Activated CD4-positive, alpha-beta memory T cell treated with anti-CD3 and anti-CD28 coated beads for 36 hours (primary cell): ENCODE measurements around the gene FRRS1L. TPM values are rescaled to one million over a fixed set of nuclear protein-coding genes. Genes with fewer than 3 reads are reported as not detected.

Experiments used
- CTCF ChIA-PET: fragments of 350-600 bp; sonication (Branson Sonifier 250); formaldehyde crosslinking; loops from one replicate; lab custom pipeline; 2021; ENCODE audit warnings: antibody characterized with exemption, inconsistent platforms; lab: Charles Lee
- POLR2A ChIA-PET: fragments of 350-600 bp; sonication (Branson Sonifier 250); formaldehyde crosslinking; loops from one replicate; lab custom pipeline; 2021; ENCODE audit warnings: antibody characterized with exemption; lab: Charles Lee
- DNase-seq: peaks from one replicate; pipeline ENCODE4 v3.0.0-alpha.2; 2020
- H3K27ac Mint-ChIP-seq: one replicate; pipeline ENCODE4 v1.8.0; 2021; ENCODE audit warnings: mixed read lengths
- H3K27me3 Mint-ChIP-seq: one replicate; pipeline ENCODE4 v1.8.0; 2021; ENCODE audit warnings: mixed read lengths
- H3K36me3 Mint-ChIP-seq: one replicate; pipeline ENCODE4 v1.8.0; 2021; ENCODE audit warnings: mixed read lengths
- H3K4me1 Mint-ChIP-seq: one replicate; pipeline ENCODE4 v1.8.0; 2021; ENCODE audit warnings: low read depth, mixed read lengths
- H3K4me3 Mint-ChIP-seq: one replicate; pipeline ENCODE4 v1.8.0; 2021; ENCODE audit warnings: mild to moderate bottlenecking, mixed read lengths
- H3K9me3 Mint-ChIP-seq: one replicate; pipeline ENCODE4 v1.8.0; 2021; ENCODE audit warnings: mixed read lengths
- intact Hi-C: fragments of 100-400 bp; cut with micrococcal nuclease; formaldehyde crosslinking; loops from one replicate; pipeline ENCODE4 v1.15.1; 2023
- total RNA-seq, 2 experiments: library from RNA; stranded (reverse); gene quantifications; one replicate each; pipeline ENCODE4 v1.2.3, GENCODE V29; 2021

The FRRS1L gene
- total RNA-seq, 2 experiments from 2014 or later, result not detected

DNA sequence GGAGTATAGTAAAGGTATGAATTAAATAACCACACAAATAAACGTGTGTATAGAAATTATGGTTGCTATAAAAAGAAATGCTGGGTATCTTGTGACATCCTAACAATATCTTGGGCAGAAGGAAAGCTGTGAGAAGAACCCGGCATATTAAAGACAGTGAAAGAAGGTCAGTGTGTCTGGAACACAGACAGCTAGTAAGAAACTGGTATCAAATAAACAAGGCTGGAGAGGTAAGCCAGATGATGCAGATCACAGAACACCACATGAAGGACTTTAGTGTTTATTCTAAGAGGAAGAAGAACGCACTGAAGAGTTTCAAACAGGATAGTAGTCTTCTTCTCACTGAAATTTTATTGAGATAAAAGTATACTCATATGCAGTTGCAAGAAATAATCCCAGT lies 71.7 kb downstream of the FRRS1L start:
- Mint-ChIP-seq H3K36me3 (peaks cover 36% of the 10 kb centered on the region), H3K9me3 (no peaks in the 10 kb centered on the region), H3K4me3 (no peak overlapping the region), H3K4me1 (peaks cover 80% of the 10 kb centered on the region), H3K27ac (no peak overlapping the region), H3K27me3 (no peaks in the 10 kb centered on the region)
- intact Hi-C loops, result no loop called here
- CTCF ChIA-PET, result no interaction called here
- no peak for DNase-seq
- POLR2A ChIA-PET, result no interaction called here

- H3K27me3 Mint-ChIP-seq, result no peaks in the 10 kb centered on the region
- H3K27ac Mint-ChIP-seq, result no peak overlapping the region
- POLR2A ChIA-PET, result no interaction called here
- H3K4me1 Mint-ChIP-seq, result peaks cover 72% of the 10 kb centered on the region
- H3K9me3 Mint-ChIP-seq, result no peaks in the 10 kb centered on the region
- H3K36me3 Mint-ChIP-seq, result peaks cover 37% of the 10 kb centered on the region
- H3K4me3 Mint-ChIP-seq, result no peak overlapping the region
- intact Hi-C loops, result no loop called here
- no peak for DNase-seq
- CTCF ChIA-PET, result no interaction called here
Observed at GRCh38 chr9:109094268-109094667, 72.8 kb downstream of the FRRS1L start.

DNA sequence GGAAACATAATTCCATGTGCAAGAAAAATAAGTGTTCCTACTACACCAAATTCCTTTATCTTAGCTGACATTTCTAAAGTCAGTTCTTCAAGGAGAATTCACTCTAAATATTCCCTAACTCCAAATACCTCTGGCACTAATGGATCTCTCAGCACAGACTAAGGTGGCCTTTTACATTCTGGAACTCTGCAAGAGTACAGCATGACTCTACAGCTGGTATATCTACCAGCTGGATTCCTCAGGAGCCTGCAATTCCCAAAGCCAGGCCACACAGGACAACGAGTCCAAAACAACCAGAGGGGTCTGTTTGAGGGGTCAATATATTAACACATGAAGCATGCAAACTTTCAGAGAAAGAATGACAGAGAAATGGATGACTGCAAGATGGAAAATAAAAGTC lies 74.5 kb downstream of the FRRS1L start:
- peaks cover 55% of the 10 kb centered on the region for H3K4me1 Mint-ChIP-seq
- H3K27me3 Mint-ChIP-seq, result no peaks in the 10 kb centered on the region
- ChIA-PET CTCF (interaction anchor here (1.2 kb wide), 1 partner anchor 26 kb away, joined by 3 read pairs; no protein-coding TSS in a partner anchor), POLR2A (interaction anchor here (0.8 to 1.3 kb wide), 4 partner anchors 8 to 858 kb away, joined by 3 to 7 read pairs (median 4); no protein-coding TSS in a partner anchor)
- no peak overlapping the region for H3K4me3 Mint-ChIP-seq
- H3K36me3 Mint-ChIP-seq, result peaks cover 45% of the 10 kb centered on the region
- H3K9me3 Mint-ChIP-seq, result no peaks in the 10 kb centered on the region
- H3K27ac Mint-ChIP-seq, result peak overlapping the region; percentile 21
- DNase-seq, result no peak
- intact Hi-C loops, result loop anchor here (1.0 kb wide), 3 partner anchors 9 to 22 kb away; no protein-coding TSS in a partner anchor

- no peak overlapping the region for H3K4me3 Mint-ChIP-seq
- DNase-seq, result no peak
- intact Hi-C loops, result loop anchor here (1.0 kb wide), 3 partner anchors 9 to 22 kb away; no protein-coding TSS in a partner anchor
- H3K27me3 Mint-ChIP-seq, result no peaks in the 10 kb centered on the region
- no peaks in the 10 kb centered on the region for H3K9me3 Mint-ChIP-seq
- CTCF ChIA-PET, result interaction anchor here (1.2 kb wide), 1 partner anchor 26 kb away, joined by 3 read pairs; no protein-coding TSS in a partner anchor
- peaks cover 52% of the 10 kb centered on the region for H3K4me1 Mint-ChIP-seq
- H3K27ac Mint-ChIP-seq, result peak overlapping the region; percentile 21
- H3K36me3 Mint-ChIP-seq, result peaks cover 45% of the 10 kb centered on the region
- POLR2A ChIA-PET, result interaction anchor here (0.6 to 1.3 kb wide), 7 partner anchors 9 to 859 kb away, joined by 3 to 7 read pairs (median 4); partner anchors contain the start of gene TMEM245
Observed at GRCh38 chr9:109092051-109092580, 74.9 kb downstream of the FRRS1L start.

GRCh38 chr9:109088221-109088620 lies 78.8 kb downstream of the FRRS1L start:
- H3K4me1 Mint-ChIP-seq, result peaks cover 22% of the 10 kb centered on the region
- no peaks in the 10 kb centered on the region for H3K9me3 Mint-ChIP-seq
- DNase-seq, result no peak
- CTCF ChIA-PET, result no interaction called here
- H3K27me3 Mint-ChIP-seq, result no peaks in the 10 kb centered on the region
- no peak overlapping the region for H3K4me3 Mint-ChIP-seq
- POLR2A ChIA-PET, result interaction anchor here (0.6 kb wide), 1 partner anchor 32 kb away, joined by 3 read pairs; no protein-coding TSS in a partner anchor
- no peak overlapping the region for H3K27ac Mint-ChIP-seq
- peaks cover 50% of the 10 kb centered on the region for H3K36me3 Mint-ChIP-seq
- intact Hi-C loops, result no loop called here

- ChIA-PET CTCF (no interaction called here), POLR2A (interaction anchor here (0.6 kb wide), 1 partner anchor 32 kb away, joined by 3 read pairs; no protein-coding TSS in a partner anchor)
- Mint-ChIP-seq H3K4me3 (no peak overlapping the region), H3K27ac (no peak overlapping the region), H3K36me3 (peaks cover 48% of the 10 kb centered on the region), H3K27me3 (no peaks in the 10 kb centered on the region), H3K4me1 (peaks cover 23% of the 10 kb centered on the region), H3K9me3 (no peaks in the 10 kb centered on the region)
- DNase-seq, result no peak
- intact Hi-C loops, result no loop called here
Observed at GRCh38 chr9:109087795-109088194, 79.3 kb downstream of the FRRS1L start.

GRCh38 chr9:109086221-109086620 lies 80.8 kb downstream of the FRRS1L start:
- Mint-ChIP-seq H3K36me3 (peaks cover 39% of the 10 kb centered on the region), H3K4me3 (no peak overlapping the region), H3K9me3 (no peaks in the 10 kb centered on the region), H3K27ac (no peak overlapping the region), H3K4me1 (peaks cover 13% of the 10 kb centered on the region), H3K27me3 (no peaks in the 10 kb centered on the region)
- ChIA-PET CTCF (no interaction called here), POLR2A (no interaction called here)
- intact Hi-C loops, result no loop called here
- no peak for DNase-seq

- ChIA-PET POLR2A (no interaction called here), CTCF (no interaction called here)
- H3K27me3 Mint-ChIP-seq, result no peaks in the 10 kb centered on the region
- H3K4me3 Mint-ChIP-seq, result no peak overlapping the region
- H3K4me1 Mint-ChIP-seq, result peaks cover 9% of the 10 kb centered on the region
- H3K9me3 Mint-ChIP-seq, result no peaks in the 10 kb centered on the region
- no peak overlapping the region for H3K27ac Mint-ChIP-seq
- H3K36me3 Mint-ChIP-seq, result peaks cover 36% of the 10 kb centered on the region
- intact Hi-C loops, result no loop called here
- no peak for DNase-seq
Observed at GRCh38 chr9:109085510-109085909, 81.5 kb downstream of the FRRS1L start.

GRCh38 chr9:109083813-109084405 lies 83.1 kb downstream of the FRRS1L start:
- ChIA-PET POLR2A (no interaction called here), CTCF (interaction anchor here (0.7 kb wide), 1 partner anchor 195 kb away, joined by 7 read pairs; no protein-coding TSS in a partner anchor)
- Mint-ChIP-seq H3K36me3 (peaks cover 43% of the 10 kb centered on the region), H3K4me3 (no peak overlapping the region), H3K4me1 (peaks cover 9% of the 10 kb centered on the region), H3K9me3 (no peaks in the 10 kb centered on the region), H3K27me3 (no peaks in the 10 kb centered on the region), H3K27ac (no peak overlapping the region)
- DNase-seq, result no peak
- intact Hi-C loops, result no loop called here

DNA sequence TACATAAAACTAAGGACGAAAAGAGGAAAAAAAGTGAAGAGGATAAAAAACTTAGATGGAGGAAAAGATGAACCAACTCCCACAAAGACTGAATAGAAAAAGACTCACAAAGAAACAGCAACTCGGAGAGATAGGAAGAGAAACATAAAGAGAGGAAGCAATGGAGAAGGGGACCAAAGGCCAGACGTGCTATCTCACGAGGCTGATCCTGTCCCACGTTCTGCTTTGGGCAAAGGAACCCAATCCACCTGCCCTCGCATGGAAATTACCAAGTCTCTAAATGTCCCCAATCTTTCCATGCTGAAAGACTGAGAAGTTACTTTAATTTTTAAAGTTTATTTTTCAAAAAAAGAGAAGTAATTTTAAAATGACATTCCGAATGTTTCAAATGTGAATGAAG lies 83.9 kb downstream of the FRRS1L start:
- intact Hi-C loops, result no loop called here
- no peak overlapping the region for H3K27ac Mint-ChIP-seq
- DNase-seq, result no peak
- H3K36me3 Mint-ChIP-seq, result peaks cover 43% of the 10 kb centered on the region
- ChIA-PET POLR2A (no interaction called here), CTCF (interaction anchor here (0.7 kb wide), 1 partner anchor 194 kb away, joined by 7 read pairs; no protein-coding TSS in a partner anchor)
- no peaks in the 10 kb centered on the region for H3K27me3 Mint-ChIP-seq
- H3K4me3 Mint-ChIP-seq, result no peak overlapping the region
- peaks cover 9% of the 10 kb centered on the region for H3K4me1 Mint-ChIP-seq
- H3K9me3 Mint-ChIP-seq, result no peaks in the 10 kb centered on the region

DNA sequence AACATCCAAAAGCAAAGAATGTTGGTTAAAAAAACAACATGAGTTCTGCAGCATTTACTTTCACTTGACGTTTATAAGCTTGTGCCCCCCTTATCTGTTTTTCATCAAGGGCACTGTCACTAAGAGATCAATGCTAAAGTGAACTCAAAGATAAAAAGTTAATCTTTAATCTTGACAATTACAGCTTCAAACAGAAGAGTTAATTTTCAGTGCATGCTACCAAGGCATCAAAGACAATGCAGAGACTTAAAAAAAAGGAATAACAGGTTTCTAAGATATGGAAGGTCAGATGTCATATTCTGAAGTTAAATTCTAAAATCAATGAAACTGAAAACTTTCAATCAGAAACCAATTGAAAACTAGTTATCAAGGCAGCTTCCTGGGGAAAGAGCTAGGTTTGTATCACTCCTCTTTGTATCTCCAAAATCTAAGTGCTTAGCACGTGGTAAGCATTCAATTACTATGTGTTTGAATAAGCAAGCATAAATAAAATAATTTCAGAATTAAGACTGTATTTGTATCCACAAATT lies 84.9 kb downstream of the FRRS1L start:
- intact Hi-C loops, result no loop called here
- H3K9me3 Mint-ChIP-seq, result no peaks in the 10 kb centered on the region
- H3K27ac Mint-ChIP-seq, result no peak overlapping the region
- H3K4me1 Mint-ChIP-seq, result peaks cover 9% of the 10 kb centered on the region
- ChIA-PET POLR2A (no interaction called here), CTCF (interaction anchor here (0.7 kb wide), 2 partner anchors 131 to 1911 kb away, joined by 3 read pairs; no protein-coding TSS in a partner anchor)
- no peak for DNase-seq
- H3K27me3 Mint-ChIP-seq, result no peaks in the 10 kb centered on the region
- peaks cover 46% of the 10 kb centered on the region for H3K36me3 Mint-ChIP-seq
- no peak overlapping the region for H3K4me3 Mint-ChIP-seq
